ENCODE measurements around the gene CBX5. TPM values are rescaled to one million over a fixed set of nuclear protein-coding genes. Genes with fewer than 3 reads are reported as not detected.
"Not testable (repeated sequence)": the region's sequence is repeated elsewhere in the genome, so short reads cannot be mapped to it uniquely, and the experiment has no call there.

Gene CBX5
- total and polyA plus RNA-seq, 2 donors (not counting 1 experiment from before 2014, with no cell fraction given) = 27.7 to 64.0 TPM

DNA sequence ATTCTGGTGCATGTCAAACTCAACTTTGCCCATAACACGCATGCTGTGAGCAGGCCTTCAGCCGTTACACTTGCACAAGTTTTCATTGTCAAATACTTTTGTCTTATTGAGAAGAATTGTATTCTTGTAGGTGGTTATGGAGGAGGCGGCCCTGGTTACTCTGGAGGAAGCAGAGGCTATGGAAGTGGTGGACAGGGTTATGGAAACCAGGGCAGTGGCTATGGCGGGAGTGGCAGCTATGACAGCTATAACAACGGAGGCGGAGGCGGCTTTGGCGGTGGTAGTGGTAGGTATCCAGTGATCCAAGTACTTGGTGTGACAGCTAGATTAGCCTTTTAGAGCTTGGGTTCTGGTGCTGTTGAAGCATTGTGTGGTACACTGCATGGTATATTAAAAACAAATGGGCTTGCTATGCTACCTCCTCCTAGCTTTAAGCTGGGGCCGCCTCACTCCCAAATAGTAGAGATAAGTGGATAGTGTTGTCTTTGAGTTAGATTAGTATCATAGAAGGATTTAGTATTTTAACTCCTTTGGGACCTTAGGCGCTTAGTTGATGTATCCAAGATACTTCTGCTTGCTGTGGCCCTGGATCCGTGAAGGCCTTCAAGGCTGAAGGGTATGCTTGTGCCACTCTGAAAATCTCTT, 3.1 kb upstream of the CBX5 start:
- H3K4me3 ChIP-seq (replicated peaks in 1 of 4; ENCODE audit: control extremely low read depth in 1 of 4, insufficient read depth in 1 of 4, low read depth in 3 of 4, low read length in 4 of 4) = peak overlapping the region; percentile 81 to 99 (median 94)
- H3K9ac ChIP-seq (ENCODE audit: insufficient read depth, low read length) = no peak overlapping the region
- H3K36me3 ChIP-seq (ENCODE audit: control insufficient read depth, insufficient read depth, low read length) = peaks cover 15% of the 10 kb centered on the region
- H3K79me2 ChIP-seq (ENCODE audit: control insufficient read depth, insufficient read depth, low read length) = peaks cover 58% of the 10 kb centered on the region
- no peak for TF ChIP-seq EZH2 (IDR thresholded peaks at IDR 0.05; ENCODE audit: low read length, missing control alignments)
- TF ChIP-seq, protein P1, sequence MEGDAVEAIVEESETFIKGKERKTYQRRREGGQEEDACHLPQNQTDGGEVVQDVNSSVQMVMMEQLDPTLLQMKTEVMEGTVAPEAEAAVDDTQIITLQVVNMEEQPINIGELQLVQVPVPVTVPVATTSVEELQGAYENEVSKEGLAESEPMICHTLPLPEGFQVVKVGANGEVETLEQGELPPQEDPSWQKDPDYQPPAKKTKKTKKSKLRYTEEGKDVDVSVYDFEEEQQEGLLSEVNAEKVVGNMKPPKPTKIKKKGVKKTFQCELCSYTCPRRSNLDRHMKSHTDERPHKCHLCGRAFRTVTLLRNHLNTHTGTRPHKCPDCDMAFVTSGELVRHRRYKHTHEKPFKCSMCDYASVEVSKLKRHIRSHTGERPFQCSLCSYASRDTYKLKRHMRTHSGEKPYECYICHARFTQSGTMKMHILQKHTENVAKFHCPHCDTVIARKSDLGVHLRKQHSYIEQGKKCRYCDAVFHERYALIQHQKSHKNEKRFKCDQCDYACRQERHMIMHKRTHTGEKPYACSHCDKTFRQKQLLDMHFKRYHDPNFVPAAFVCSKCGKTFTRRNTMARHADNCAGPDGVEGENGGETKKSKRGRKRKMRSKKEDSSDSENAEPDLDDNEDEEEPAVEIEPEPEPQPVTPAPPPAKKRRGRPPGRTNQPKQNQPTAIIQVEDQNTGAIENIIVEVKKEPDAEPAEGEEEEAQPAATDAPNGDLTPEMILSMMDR (conservative IDR thresholded peaks at IDR 0.05 in 1 of 2, IDR thresholded peaks at IDR 0.05 in 1 of 2; ENCODE audit: low read depth in 1 of 2, low read length in 2 of 2) = no peak
- peak overlapping the region; percentile 85 for H3K4me2 ChIP-seq (ENCODE audit: extremely low read depth, insufficient read depth, low read length)
- DNase-seq (ENCODE audit: low read depth in 2 of 2) = no peak
- no peaks in the 10 kb centered on the region for H3K9me3 ChIP-seq (ENCODE audit: control insufficient read depth, insufficient read depth, low read depth, low read length)
- H3K4me1 ChIP-seq (ENCODE audit: control insufficient read depth, extremely low read depth, insufficient read depth, low read length) = peaks cover 8% of the 10 kb centered on the region
- H3K27me3 ChIP-seq (ENCODE audit: control insufficient read depth, insufficient read depth, low read length) = no peaks in the 10 kb centered on the region
- no peak overlapping the region for H2AFZ ChIP-seq (ENCODE audit: low read length)
- peaks cover 3% of the 10 kb centered on the region for H4K20me1 ChIP-seq (ENCODE audit: control insufficient read depth, extremely low read depth, insufficient read depth, low read length)
- no peak overlapping the region for H3K27ac ChIP-seq (ENCODE audit: insufficient read depth, low read length)

DNA sequence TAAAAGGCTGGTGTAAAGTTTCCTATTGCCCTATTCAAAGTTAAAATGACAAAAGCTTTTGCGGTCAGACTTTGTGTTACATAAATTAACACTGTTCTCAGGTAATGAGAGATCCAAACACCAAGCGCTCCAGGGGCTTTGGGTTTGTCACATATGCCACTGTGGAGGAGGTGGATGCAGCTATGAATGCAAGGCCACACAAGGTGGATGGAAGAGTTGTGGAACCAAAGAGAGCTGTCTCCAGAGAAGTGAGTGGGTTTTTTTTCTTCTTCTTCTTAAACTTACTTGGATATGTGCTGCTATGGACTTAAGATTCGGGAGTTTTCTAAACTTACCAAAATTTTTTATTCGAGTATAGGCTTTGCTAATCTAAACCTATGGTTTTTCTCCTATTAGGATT, 1.8 kb upstream of the CBX5 start:
- H3K36me3 ChIP-seq (ENCODE audit: control insufficient read depth, insufficient read depth, low read length) = peaks cover 13% of the 10 kb centered on the region
- H4K20me1 ChIP-seq (ENCODE audit: control insufficient read depth, extremely low read depth, insufficient read depth, low read length); H3K4me1 ChIP-seq (ENCODE audit: control insufficient read depth, extremely low read depth, insufficient read depth, low read length); DNase-seq (ENCODE audit: low read depth in 2 of 2); H3K9me3 ChIP-seq (ENCODE audit: control insufficient read depth, insufficient read depth, low read depth, low read length); H2AFZ ChIP-seq (ENCODE audit: low read length); H3K27me3 ChIP-seq (ENCODE audit: control insufficient read depth, insufficient read depth, low read length): not testable (repeated sequence)
- peaks cover 72% of the 10 kb centered on the region for H3K79me2 ChIP-seq (ENCODE audit: control insufficient read depth, insufficient read depth, low read length)
- H3K27ac ChIP-seq (ENCODE audit: insufficient read depth, low read length) = peak overlapping the region; percentile 99
- peak overlapping the region; percentile 85 for H3K4me2 ChIP-seq (ENCODE audit: extremely low read depth, insufficient read depth, low read length)
- H3K9ac ChIP-seq (ENCODE audit: insufficient read depth, low read length) = peak overlapping the region; percentile 89
- peak overlapping the region; percentile 81 to 99 (median 94) for H3K4me3 ChIP-seq (replicated peaks in 1 of 4; ENCODE audit: control extremely low read depth in 1 of 4, insufficient read depth in 1 of 4, low read depth in 3 of 4, low read length in 4 of 4)

DNA sequence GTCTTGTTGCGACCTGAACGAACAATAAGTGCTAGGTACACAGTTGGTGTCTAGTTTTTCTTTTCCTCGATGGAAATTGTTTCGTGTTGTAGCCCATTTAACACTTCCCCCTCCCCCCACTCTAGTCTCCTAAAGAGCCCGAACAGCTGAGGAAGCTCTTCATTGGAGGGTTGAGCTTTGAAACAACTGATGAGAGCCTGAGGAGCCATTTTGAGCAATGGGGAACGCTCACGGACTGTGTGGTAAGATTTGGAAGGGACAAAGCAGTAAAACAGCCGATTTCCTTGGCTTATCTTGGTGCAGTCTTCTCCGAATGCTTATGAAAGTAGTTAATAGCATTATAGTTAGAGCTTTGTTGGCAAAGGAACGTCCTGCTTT, 1.3 kb upstream of the CBX5 start:
- H3K4me2 ChIP-seq (ENCODE audit: extremely low read depth, insufficient read depth, low read length) = peak overlapping the region; percentile 85
- not testable (repeated sequence) for H2AFZ ChIP-seq (ENCODE audit: low read length); H3K27me3 ChIP-seq (ENCODE audit: control insufficient read depth, insufficient read depth, low read length); DNase-seq (ENCODE audit: low read depth in 2 of 2); H4K20me1 ChIP-seq (ENCODE audit: control insufficient read depth, extremely low read depth, insufficient read depth, low read length); H3K9me3 ChIP-seq (ENCODE audit: control insufficient read depth, insufficient read depth, low read depth, low read length); H3K4me1 ChIP-seq (ENCODE audit: control insufficient read depth, extremely low read depth, insufficient read depth, low read length)
- peak overlapping the region; percentile 81 to 99 (median 94) for H3K4me3 ChIP-seq (replicated peaks in 1 of 4; ENCODE audit: control extremely low read depth in 1 of 4, insufficient read depth in 1 of 4, low read depth in 3 of 4, low read length in 4 of 4)
- peak overlapping the region; percentile 89 for H3K9ac ChIP-seq (ENCODE audit: insufficient read depth, low read length)
- H3K79me2 ChIP-seq (ENCODE audit: control insufficient read depth, insufficient read depth, low read length) = peaks cover 76% of the 10 kb centered on the region
- H3K36me3 ChIP-seq (ENCODE audit: control insufficient read depth, insufficient read depth, low read length) = peaks cover 13% of the 10 kb centered on the region
- peak overlapping the region; percentile 99 for H3K27ac ChIP-seq (ENCODE audit: insufficient read depth, low read length)

DNA sequence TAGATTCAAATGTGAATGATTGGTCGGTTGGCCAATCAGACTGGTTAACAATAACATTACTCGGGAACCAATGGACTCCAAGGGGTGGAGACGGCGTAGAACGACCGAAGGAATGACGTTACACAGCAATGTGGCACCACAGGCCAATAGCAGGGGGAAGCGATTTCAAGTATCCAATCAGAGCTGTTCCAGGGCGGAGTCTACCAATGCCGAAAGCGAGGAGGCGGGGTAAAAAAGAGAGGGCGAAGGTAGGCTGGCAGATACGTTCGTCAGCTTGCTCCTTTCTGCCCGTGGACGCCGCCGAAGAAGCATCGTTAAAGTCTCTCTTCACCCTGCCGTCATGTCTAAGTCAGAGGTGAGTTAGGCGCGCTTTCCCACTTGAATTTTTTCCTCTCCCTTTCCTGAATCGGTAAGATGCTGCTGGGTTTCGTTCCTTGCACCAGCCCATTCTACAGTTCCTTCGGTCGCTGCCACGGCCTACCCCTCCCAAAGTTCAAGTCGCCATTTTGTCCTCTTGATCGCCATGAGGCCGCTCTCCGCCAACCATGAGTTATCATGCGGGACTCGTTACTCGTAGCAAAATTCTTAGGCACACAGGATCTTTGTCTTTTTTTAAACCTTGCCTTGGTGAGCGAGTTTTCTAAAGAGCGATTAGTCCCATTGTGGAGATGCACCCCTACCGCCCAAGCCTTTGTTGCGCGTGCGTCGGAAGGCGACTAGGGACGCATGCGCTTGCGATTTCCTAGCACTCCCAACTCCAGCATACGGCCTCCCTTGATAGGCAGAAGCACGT, 742 bp upstream of the CBX5 start, which contains the start of gene HNRNPA1:
Gene HNRNPA1, plus strand, starts transcription at position 259 of the 793 bp plus-strand sequence. Its CDS starts 82 bp downstream, at position 341.
- Histone ChIP-seq H3K36me3 (ENCODE audit: control insufficient read depth, insufficient read depth, low read length) (peaks cover 10% of the 10 kb centered on the region), H3K4me2 (ENCODE audit: extremely low read depth, insufficient read depth, low read length) (peak within 1 kb of the TSS; percentile 96), H3K27me3 (ENCODE audit: control insufficient read depth, insufficient read depth, low read length) (no peaks in the 10 kb centered on the region), H3K4me3 (replicated peaks in 1 of 4; ENCODE audit: control extremely low read depth in 1 of 4, insufficient read depth in 1 of 4, low read depth in 3 of 4, low read length in 4 of 4) (peak within 1 kb of the TSS; percentile 81 to 99 (median 94)), H3K9me3 (ENCODE audit: control insufficient read depth, insufficient read depth, low read depth, low read length) (no peaks in the 10 kb centered on the region), H4K20me1 (ENCODE audit: control insufficient read depth, extremely low read depth, insufficient read depth, low read length) (peaks cover 3% of the 10 kb centered on the region), H3K9ac (ENCODE audit: insufficient read depth, low read length) (peak within 1 kb of the TSS; percentile 89), H3K27ac (ENCODE audit: insufficient read depth, low read length) (peak within 1 kb of the TSS; percentile 99), H3K4me1 (ENCODE audit: control insufficient read depth, extremely low read depth, insufficient read depth, low read length) (peaks cover 8% of the 10 kb centered on the region), H2AFZ (ENCODE audit: low read length) (peak within 1 kb of the TSS; percentile 94), H3K79me2 (ENCODE audit: control insufficient read depth, insufficient read depth, low read length) (peaks cover 79% of the 10 kb centered on the region)
- peak; percentile 100 for DNase-seq (ENCODE audit: low read depth in 2 of 2)
- TF ChIP-seq EZH2 (IDR thresholded peaks at IDR 0.05; ENCODE audit: low read length, missing control alignments) = no peak
- TF ChIP-seq, protein P1 (conservative IDR thresholded peaks at IDR 0.05 in 1 of 2, IDR thresholded peaks at IDR 0.05 in 1 of 2; ENCODE audit: low read depth in 1 of 2, low read length in 2 of 2) = no peak
